Progenitor cell of endocrine pancreas (in vitro differentiated cells): ENCODE data around the gene PPARG. TPM values are rescaled to one million over a fixed set of nuclear protein-coding genes. Genes with fewer than 3 reads are reported as not detected.

Experiments
- DNase-seq: peaks from one replicate; pipeline ENCODE4 v3.0.0; 2021; ENCODE audit warnings: low spot score; ENCODE audit not compliant: unreplicated experiment
- H3K27ac Mint-ChIP-seq: 2 replicates; pipeline ENCODE4 v1.8.0; 2021; ENCODE audit warnings: mild to moderate bottlenecking, moderate library complexity, mixed read lengths
- H3K27me3 Mint-ChIP-seq: 2 replicates; pipeline ENCODE4 v1.8.0; 2021; ENCODE audit warnings: mixed read lengths
- H3K36me3 Mint-ChIP-seq: 2 replicates; pipeline ENCODE4 v1.8.0; 2022; ENCODE audit warnings: mixed read lengths; ENCODE audit not compliant: insufficient read depth
- H3K4me1 Mint-ChIP-seq: 2 replicates; pipeline ENCODE4 v1.8.0; 2021; ENCODE audit warnings: low read depth, mixed read lengths
- H3K4me3 Mint-ChIP-seq: 2 replicates; pipeline ENCODE4 v1.8.0; 2021; ENCODE audit warnings: low read depth, mild to moderate bottlenecking, moderate library complexity, mixed read lengths
- H3K9me3 Mint-ChIP-seq: 2 replicates; pipeline ENCODE4 v1.8.0; 2021; ENCODE audit warnings: low read depth, mixed read lengths
- CTCF ChIP-seq: fragments of 200-600 bp; sonication (generic); IDR thresholded peaks from one replicate; pipeline ENCODE4 v1.5.0; 2021; ENCODE audit warnings: antibody characterized with exemption, mild to moderate bottlenecking; ENCODE audit not compliant: unreplicated experiment
- total RNA-seq: library from RNA; stranded (reverse); gene quantifications from 2 replicates; pipeline ENCODE4 v1.2.1, GENCODE V29; 2021

PPARG gene
- total RNA-seq, 1 donor from 2014 or later, result 17.1 TPM

GRCh38 chr3:12356175-12356574, 67.3 kb downstream of the PPARG start:
- no peaks in the 10 kb centered on the region for H3K27me3 Mint-ChIP-seq
- TF ChIP-seq CTCF, result no peak
- no peak for DNase-seq
- no peaks in the 10 kb centered on the region for H3K9me3 Mint-ChIP-seq
- no peak overlapping the region for H3K27ac Mint-ChIP-seq
- H3K4me3 Mint-ChIP-seq, result no peak overlapping the region
- no peaks in the 10 kb centered on the region for H3K4me1 Mint-ChIP-seq
- no peaks in the 10 kb centered on the region for H3K36me3 Mint-ChIP-seq

- peaks cover 2% of the 10 kb centered on the region for H3K9me3 Mint-ChIP-seq
- H3K27me3 Mint-ChIP-seq, result no peaks in the 10 kb centered on the region
- no peaks in the 10 kb centered on the region for H3K36me3 Mint-ChIP-seq
- TF ChIP-seq CTCF, result no peak
- no peak for DNase-seq
- no peak overlapping the region for H3K4me3 Mint-ChIP-seq
- no peak overlapping the region for H3K27ac Mint-ChIP-seq
- H3K4me1 Mint-ChIP-seq, result no peaks in the 10 kb centered on the region
Observed at GRCh38 chr3:12356996-12357395, 68.1 kb downstream of the PPARG start.

GRCh38 chr3:12357456-12357855, 68.6 kb downstream of the PPARG start:
- DNase-seq, result no peak
- H3K9me3 Mint-ChIP-seq, result peaks cover 2% of the 10 kb centered on the region
- no peak for TF ChIP-seq CTCF
- no peak overlapping the region for H3K27ac Mint-ChIP-seq
- no peaks in the 10 kb centered on the region for H3K4me1 Mint-ChIP-seq
- no peak overlapping the region for H3K4me3 Mint-ChIP-seq
- H3K36me3 Mint-ChIP-seq, result no peaks in the 10 kb centered on the region
- no peaks in the 10 kb centered on the region for H3K27me3 Mint-ChIP-seq

- Mint-ChIP-seq H3K27ac (no peak overlapping the region), H3K4me1 (no peaks in the 10 kb centered on the region), H3K9me3 (peaks cover 20% of the 10 kb centered on the region), H3K27me3 (no peaks in the 10 kb centered on the region), H3K4me3 (no peak overlapping the region), H3K36me3 (peaks cover 7% of the 10 kb centered on the region)
- DNase-seq, result no peak
- no peak for TF ChIP-seq CTCF
Observed at GRCh38 chr3:12363397-12364195, 74.7 kb downstream of the PPARG start.

- Mint-ChIP-seq H3K4me1 (peaks cover 4% of the 10 kb centered on the region), H3K4me3 (no peak overlapping the region), H3K36me3 (peaks cover 7% of the 10 kb centered on the region), H3K27me3 (no peaks in the 10 kb centered on the region), H3K9me3 (peaks cover 17% of the 10 kb centered on the region), H3K27ac (no peak overlapping the region)
- no peak for TF ChIP-seq CTCF
- no peak for DNase-seq
Observed at GRCh38 chr3:12367346-12367745, 78.5 kb downstream of the PPARG start.
